ENCODE data around the gene CIAO2A.
A peak's percentile ranks its signal among the peaks of the same experiment; 100 is the strongest.
"Not testable (repeated sequence)": the region's sequence is repeated elsewhere in the genome, so short reads cannot be mapped to it uniquely, and the experiment has no call there.

The CIAO2A gene

GRCh38 chr15:64070965-64071851 lies 22.4 kb downstream of the CIAO2A start:
- no peak for DNase-seq

- no peak for DNase-seq
Measured at GRCh38 chr15:64070106-64070505, 23.5 kb downstream of the CIAO2A start.

- no peak for DNase-seq
Measured at GRCh38 chr15:64068133-64068532, 25.5 kb downstream of the CIAO2A start.

DNA sequence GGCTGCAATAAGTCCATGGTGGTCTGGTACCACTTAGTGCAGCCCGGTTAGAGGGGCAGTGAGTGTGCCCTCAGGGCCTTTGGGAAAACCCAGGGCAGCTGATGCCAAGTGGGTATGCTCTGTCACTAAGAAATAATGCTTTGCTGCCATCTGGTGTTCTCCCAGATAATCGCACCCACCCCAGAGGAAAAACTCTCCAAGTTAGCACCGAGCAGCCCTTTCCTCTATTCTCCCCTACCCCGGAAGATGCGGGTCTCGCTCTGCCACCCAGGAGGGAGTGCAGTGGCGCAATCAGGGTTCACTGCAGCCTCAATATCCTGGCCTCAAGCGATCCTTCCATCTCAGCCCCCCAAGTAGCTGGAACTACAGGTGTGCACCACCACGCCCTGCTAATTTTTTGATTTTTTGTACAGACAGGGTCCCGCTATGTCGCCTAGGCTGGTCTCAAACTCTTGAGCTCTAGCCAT lies 26.0 kb downstream of the CIAO2A start:
- peak; percentile 57 to 60 for DNase-seq

GRCh38 chr15:64066451-64066850 lies 27.2 kb downstream of the CIAO2A start:
- no peak for DNase-seq

- no peak for DNase-seq
Measured at GRCh38 chr15:64060716-64061115, 32.9 kb downstream of the CIAO2A start.

DNA sequence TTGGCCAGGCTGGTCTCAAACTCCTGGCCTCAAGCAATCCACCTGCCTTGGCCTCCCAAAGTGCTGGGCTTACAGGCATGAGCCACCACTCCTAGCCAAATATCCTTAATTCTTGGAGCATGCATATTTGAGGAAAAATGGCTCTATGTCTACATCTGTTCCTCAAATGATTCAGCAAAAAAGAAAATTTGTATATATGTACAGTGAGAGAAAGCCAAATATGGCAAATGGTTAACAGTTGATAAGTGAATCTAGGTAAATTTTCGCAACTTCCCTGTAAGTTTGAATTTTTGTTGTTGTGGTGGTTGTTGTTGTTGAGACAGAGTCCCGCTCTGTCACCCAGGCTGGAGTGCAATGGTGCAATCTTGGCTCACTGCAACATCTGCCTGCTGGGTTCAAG lies 34.5 kb downstream of the CIAO2A start:
- DNase-seq = peak; percentile 34 to 54

DNA sequence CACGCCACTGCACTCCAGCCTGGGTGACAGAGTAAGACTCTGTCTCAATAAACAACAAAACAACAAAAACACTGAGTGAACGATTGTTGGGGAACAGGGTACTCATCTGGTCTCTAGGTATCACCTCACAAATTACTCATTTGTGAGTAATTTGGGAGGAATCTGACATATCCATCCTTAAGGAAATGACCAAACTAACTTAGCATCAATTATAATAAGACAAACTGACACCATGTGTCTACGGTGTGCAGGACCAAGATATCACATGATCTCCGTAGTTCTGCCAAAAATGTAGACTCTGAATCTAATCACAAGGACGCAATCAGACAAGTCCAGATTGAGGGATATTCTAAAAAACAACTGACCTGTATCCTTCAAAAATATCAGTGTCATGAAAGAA lies 35.4 kb downstream of the CIAO2A start:
- DNase-seq = no peak

DNA sequence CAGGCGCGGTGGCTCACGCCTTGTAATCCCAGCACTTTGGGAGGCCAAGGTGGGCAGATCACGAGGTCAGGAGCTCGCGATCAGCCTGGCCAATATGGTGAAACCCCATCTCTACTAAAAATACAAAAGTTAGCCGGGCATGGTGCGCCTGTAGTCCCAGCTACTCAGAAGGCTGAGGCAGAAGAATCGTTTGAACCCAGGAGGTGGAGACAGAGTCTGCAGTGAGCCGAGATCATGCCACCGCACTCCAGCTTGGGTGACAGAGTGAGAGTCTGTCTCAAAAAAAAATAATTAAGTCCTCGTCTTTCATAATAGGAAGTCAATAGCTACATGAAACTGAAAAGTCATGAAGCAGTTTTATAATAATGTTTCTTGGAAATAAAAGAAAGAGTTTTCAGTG lies 40.0 kb downstream of the CIAO2A start:
- not testable (repeated sequence) for DNase-seq

DNA sequence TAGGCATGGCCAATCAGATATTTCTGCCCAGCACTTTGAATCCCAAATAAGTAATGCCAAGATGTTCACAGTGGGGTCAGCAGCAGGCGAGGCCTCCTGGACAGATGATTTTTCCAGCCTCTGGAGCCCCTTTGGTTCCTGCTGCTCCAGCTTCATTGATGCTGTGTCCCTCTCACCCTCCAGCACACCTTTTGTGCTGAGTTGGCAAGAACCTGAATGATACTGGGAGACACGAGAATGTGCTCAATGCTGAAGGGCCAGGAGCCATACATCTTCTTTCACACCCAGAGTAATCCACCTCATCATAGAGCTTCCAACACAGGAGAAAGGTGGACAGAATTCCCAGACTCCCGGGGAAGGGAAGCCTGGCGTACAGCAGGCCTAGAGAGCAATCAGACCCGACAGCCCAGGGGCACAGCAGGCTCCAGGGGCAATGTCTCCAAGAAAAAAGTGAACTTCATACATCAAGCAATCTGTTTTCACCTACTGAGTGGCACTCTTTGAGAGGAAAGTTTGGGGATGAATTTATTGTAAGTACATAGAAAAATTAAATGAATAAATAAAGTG lies 40.6 kb downstream of the CIAO2A start:
- DNase-seq = no peak

DNA sequence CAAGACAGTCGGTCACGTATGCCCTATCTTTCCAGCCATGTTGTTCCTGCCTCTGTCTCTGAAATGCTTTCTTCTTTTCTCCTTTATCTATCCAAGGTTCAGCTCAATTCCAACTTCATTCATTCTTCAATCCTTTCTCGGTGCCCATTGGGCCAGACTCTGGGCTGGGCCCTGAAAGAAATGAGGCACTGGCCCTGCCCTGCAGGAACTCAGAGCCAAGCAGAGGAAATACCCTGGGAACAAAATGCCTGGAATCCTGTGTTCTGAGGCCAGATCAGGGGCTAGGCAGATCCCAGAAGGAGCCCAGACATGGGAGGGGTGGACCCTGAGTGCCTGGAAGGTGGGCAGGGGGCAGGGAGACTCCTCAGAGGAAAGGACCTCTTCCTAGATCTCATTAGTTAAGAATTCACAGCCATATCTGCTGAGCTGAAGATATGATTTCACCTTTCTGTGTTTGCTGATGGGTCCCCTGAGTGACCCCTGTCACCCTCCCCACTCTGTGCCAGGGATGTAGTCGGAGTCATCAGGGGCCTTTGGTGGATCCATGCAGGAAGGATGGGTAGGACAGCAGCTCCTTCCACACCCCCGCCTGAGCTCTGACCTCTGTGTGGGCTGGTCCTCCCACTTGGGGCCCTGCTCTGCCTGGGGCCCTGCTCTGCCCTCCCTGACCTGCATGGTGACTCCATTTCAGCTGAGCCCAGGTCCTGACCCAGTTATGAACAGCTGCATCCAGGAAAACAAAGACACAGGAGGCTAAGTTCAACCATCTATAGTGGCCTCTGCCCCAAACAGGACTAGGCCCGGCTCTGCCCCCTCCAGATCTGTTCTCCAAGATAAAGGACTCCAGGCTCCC lies 42.0 kb downstream of the CIAO2A start:
- no peak for DNase-seq

DNA sequence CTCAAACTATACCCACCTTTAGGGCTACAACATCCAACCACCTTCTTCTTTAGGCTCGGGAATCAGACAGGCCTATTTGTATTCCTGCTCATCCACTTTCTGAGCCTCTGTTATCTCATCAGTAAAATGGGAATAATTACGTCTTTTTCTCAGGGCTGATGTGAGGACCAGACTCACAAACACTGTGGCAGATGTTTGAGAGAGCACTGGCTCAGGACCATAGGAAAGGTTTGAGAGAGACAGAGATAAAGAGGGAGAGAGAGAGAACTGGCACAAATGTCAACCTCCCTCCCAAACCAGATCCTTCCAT lies 42.6 kb downstream of the CIAO2A start:
- DNase-seq = no peak

GRCh38 chr15:64050281-64051092 lies 43.2 kb downstream of the CIAO2A start:
- no peak for DNase-seq

DNA sequence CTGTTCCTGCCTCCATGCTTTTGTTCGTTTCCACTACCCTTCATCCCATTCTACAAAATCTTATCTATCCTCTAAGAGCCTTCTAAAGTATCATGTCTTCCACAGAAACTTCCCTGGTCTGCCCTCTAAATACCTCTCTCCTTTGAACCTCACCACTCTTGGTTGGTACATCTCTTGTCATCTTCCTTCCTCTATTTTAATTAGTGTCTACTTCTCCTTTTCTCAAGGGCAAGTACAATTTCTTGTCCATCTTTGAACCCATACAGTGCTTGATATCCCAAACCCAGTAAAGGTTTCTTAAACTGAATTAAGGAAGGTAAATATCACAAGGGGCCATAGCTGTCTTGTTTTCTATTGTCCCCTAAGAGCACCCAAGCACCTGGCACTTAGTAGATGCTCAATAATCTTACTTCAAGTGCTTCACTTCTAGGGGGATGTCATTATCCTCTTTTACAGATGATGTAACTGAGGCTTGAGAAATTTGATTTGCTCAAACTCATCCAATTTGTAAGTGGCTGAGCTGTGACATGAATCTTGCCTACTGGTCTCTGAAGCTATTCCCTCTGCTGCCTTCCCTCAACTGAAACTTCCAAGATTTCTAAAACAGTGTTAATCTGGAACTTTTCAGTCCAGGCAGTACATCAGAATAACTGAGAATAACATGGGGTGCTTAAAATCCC lies 44.7 kb downstream of the CIAO2A start:
- DNase-seq = peak; percentile 83 to 90

GRCh38 chr15:64046421-64047153 lies 47.1 kb downstream of the CIAO2A start, which contains the start of gene DAPK2:
Gene DAPK2, minus strand, starts transcription at chr15:64046485. Its CDS starts 6,224 bp downstream, at chr15:64040261.
- DNase-seq = peak; percentile 37 to 54

GRCh38 chr15:64045774-64046420 lies 47.7 kb downstream of the CIAO2A start:
- no peak for DNase-seq

GRCh38 chr15:64045101-64045435 lies 48.6 kb downstream of the CIAO2A start:
- DNase-seq = no peak

DNA sequence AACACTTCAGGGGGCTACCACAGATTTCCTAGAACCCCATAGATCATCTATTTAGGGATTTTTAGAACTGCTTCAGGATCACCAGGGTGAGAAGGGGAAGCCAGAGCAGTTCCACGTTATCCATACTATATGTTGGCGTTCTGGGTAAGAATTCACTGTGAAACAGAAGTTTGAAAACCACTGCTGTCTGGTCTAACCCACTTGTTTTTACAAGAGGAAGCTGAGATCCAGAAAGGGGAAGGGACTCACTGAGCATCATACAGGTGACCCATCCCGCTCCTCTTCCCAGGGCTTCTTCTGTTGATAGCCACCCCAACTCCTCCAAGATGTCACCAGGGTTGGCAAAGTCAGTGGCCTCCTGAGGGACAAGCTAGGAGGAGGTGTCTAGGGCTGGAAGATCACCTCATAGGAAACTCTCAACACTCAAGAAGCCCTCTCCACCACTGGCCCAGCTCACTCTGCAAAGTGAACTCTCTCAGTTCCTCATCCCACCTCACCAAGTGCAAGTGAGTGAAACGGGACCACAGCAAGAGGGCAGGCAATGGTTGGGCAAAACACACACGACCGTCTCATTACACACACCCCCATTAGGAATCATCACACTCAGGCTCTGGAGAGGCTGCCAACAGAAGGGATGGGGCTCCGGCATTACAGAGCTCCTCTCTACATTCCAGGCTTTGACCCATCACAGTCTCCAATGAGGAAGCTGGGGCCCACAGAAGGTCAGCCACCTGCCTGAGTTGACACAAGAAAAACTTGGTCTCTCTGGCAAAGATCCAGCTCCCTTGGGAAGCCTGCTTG lies 49.1 kb downstream of the CIAO2A start:
- DNase-seq = no peak

- DNase-seq = peak in 1 of 2 experiments; percentile 15
Measured at GRCh38 chr15:64038878-64039610, 54.6 kb downstream of the CIAO2A start.
